HepG2 (cell line): Measurements from ENCODE around the gene TRIM36. TPM values are rescaled to one million over a fixed set of nuclear protein-coding genes. Genes with fewer than 3 reads are reported as not detected.

Experiments used
- ATAC-seq: fragments of 200-7000 bp; cut with Tn5 transposase; 3 replicates; pipeline ENCODE4 v1.9.1; 2020; ENCODE audit warnings: mild to moderate bottlenecking, moderate library complexity
- BruUV-seq: library from RNA; stranded (reverse); fragments of 400-500 nt; replicated peaks from 2 replicates; lab custom pipeline; 2021; lab: Mats Ljungman, UMichigan
- CTCF ChIA-PET: fragments of 300-600 bp; formaldehyde crosslinking; extraction: SDS; loops from one replicate; lab custom pipeline; 2021; ENCODE audit warnings: low total read pairs, inconsistent platforms, low intra/inter-chr PET ratio; lab: Yijun Ruan, JAX
- POLR2A ChIA-PET: fragments of 350-600 bp; sonication (Branson Sonifier 250); formaldehyde crosslinking; loops from one replicate; lab custom pipeline; 2020; ENCODE audit warnings: antibody characterized with exemption, inconsistent platforms; lab: Yijun Ruan, JAX
- DNase-seq: peaks from one replicate; pipeline ENCODE4 v3.0.0-alpha.2; 2015; ENCODE audit warnings: low spot score
- FAIRE-seq: peaks from 3 replicates; lab custom pipeline; 2011; peaks lifted over from hg19 to GRCh38; lab: Jason Lieb, UNC
- H2AFZ ChIP-seq: one replicate; pipeline ENCODE4 v1.6.1; 2011; ENCODE audit warnings: low read length, inconsistent platforms
- H3K27ac ChIP-seq: fragments of 300-600 bp; 3 replicates; pipeline ENCODE4 v1.8.0; 2011; ENCODE audit warnings: mixed run types, mild to moderate bottlenecking, mixed read lengths, low read length, inconsistent platforms; ENCODE audit not compliant: insufficient read depth; ENCODE audit errors: extremely low read length
- H3K27me3 ChIP-seq, 2 experiments: fragments of 200-600 bp in 1 of 2; 2 replicates in 1 of 2; 3 replicates in 1 of 2; pipeline versions ENCODE4 v1.6.0 to v1.8.0; 2011; ENCODE audit warnings: low read length in 2 of 2, mild to moderate bottlenecking in 2 of 2, moderate library complexity in 2 of 2, inconsistent platforms in 1 of 2; ENCODE audit not compliant: insufficient read depth in 2 of 2, control insufficient read depth in 1 of 2
- H3K36me3 ChIP-seq, 2 experiments: fragments of 200-600 bp in 1 of 2; replicated peaks in 1 of 2; 2 replicates in 1 of 2; 3 replicates in 1 of 2; pipeline versions ENCODE4 v1.5.1 to v1.8.0; 2011; ENCODE audit warnings: low read length in 2 of 2, inconsistent platforms in 1 of 2; ENCODE audit not compliant: insufficient read depth in 2 of 2, control insufficient read depth in 1 of 2
- H3K4me1 ChIP-seq: 2 replicates; pipeline ENCODE4 v1.5.1; 2012; ENCODE audit warnings: low read length, inconsistent platforms; ENCODE audit not compliant: insufficient read depth
- H3K4me2 ChIP-seq: 2 replicates; pipeline ENCODE4 v1.6.0; 2011; ENCODE audit warnings: low read depth, low read length, inconsistent platforms
- H3K4me3 ChIP-seq, 3 experiments: fragments of 200-600 bp in 1 of 3; sonication (generic), shearing (Covaris generic) in 1 of 3; replicated peaks in 1 of 3; 2 replicates each; pipeline ENCODE4 v1.5.1; 2011 to 2016; ENCODE audit warnings: low read length in 3 of 3, inconsistent platforms in 2 of 3, low read depth in 2 of 3, mild to moderate bottlenecking in 2 of 3, control low read depth in 1 of 3, mixed read lengths in 1 of 3; ENCODE audit not compliant: insufficient read depth in 1 of 3
- H3K79me2 ChIP-seq: one replicate; pipeline ENCODE4 v1.6.1; 2011; ENCODE audit warnings: low read length, inconsistent platforms; ENCODE audit not compliant: insufficient read depth
- H3K9ac ChIP-seq: 2 replicates; pipeline ENCODE4 v1.6.0; 2011; ENCODE audit warnings: mild to moderate bottlenecking, low read depth, low read length, inconsistent platforms; ENCODE audit not compliant: insufficient read depth
- H3K9me3 ChIP-seq: 2 replicates; pipeline ENCODE4 v1.5.1; 2012; ENCODE audit warnings: mild to moderate bottlenecking, low read length
- H4K20me1 ChIP-seq: 2 replicates; pipeline ENCODE4 v1.6.0; 2011; ENCODE audit warnings: inconsistent platforms, mild to moderate bottlenecking, low read length, moderate library complexity; ENCODE audit not compliant: insufficient read depth
- ATF3 ChIP-seq: sonication (generic); formaldehyde crosslinking; IDR thresholded peaks from 2 replicates; pipeline ENCODE4 v1.4.0; 2020; ENCODE audit warnings: missing genetic modification reagents
- CBX2 ChIP-seq, 2 experiments: fragments of 200-600 bp in 1 of 2; sonication (generic); formaldehyde crosslinking in 1 of 2; IDR thresholded peaks; 2 replicates each; pipeline versions ENCODE4 v1.7.0 to v1.8.1; 2018 to 2022; ENCODE audit warnings: low read depth in 2 of 2, low read length in 1 of 2, mild to moderate bottlenecking in 1 of 2, missing genetic modification reagents in 1 of 2
- EED ChIP-seq: sonication (generic); formaldehyde crosslinking; IDR thresholded peaks from 2 replicates; pipeline ENCODE4 v1.5.0; 2020; ENCODE audit warnings: mild to moderate bottlenecking, missing genetic modification reagents
- ELK4 ChIP-seq: sonication (generic); formaldehyde crosslinking; IDR thresholded peaks from 2 replicates; pipeline ENCODE4 v1.9.0; 2021; ENCODE audit warnings: missing genetic modification reagents, borderline replicate concordance
- FOXK1 ChIP-seq: sonication (generic); formaldehyde crosslinking; IDR thresholded peaks from 2 replicates; pipeline ENCODE4 v1.4.0; 2020; ENCODE audit warnings: low read depth, missing genetic modification reagents, borderline replicate concordance
- GMEB1 ChIP-seq: sonication (generic); formaldehyde crosslinking; IDR thresholded peaks from 2 replicates; pipeline ENCODE4 v1.5.1; 2020; ENCODE audit warnings: missing genetic modification reagents, mild to moderate bottlenecking, borderline replicate concordance
- HMGXB4 ChIP-seq, 2 experiments: sonication (generic) in 1 of 2; formaldehyde crosslinking in 1 of 2; IDR thresholded peaks; 2 replicates each; pipeline versions ENCODE4 v1.4.0 to v1.6.1; 2018 to 2020; ENCODE audit warnings: missing genetic modification reagents in 2 of 2, borderline replicate concordance in 1 of 2, low read depth in 1 of 2, mild to moderate bottlenecking in 1 of 2, missing biosample characterization in 1 of 2
- IRF2 ChIP-seq: IDR thresholded peaks from 2 replicates; pipeline ENCODE4 v1.6.1; 2018; ENCODE audit warnings: missing genetic modification reagents, missing compliant biosample characterization
- MXD4 ChIP-seq: IDR thresholded peaks from 2 replicates; pipeline ENCODE4 v1.6.1; 2016; ENCODE audit warnings: mild to moderate bottlenecking, missing biosample characterization, missing genetic modification reagents
- NFATC3 ChIP-seq: sonication (generic); formaldehyde crosslinking; IDR thresholded peaks from 2 replicates; pipeline ENCODE4 v1.5.1; 2020; ENCODE audit warnings: mild to moderate bottlenecking, missing genetic modification reagents
- NR2F6 ChIP-seq, 2 experiments: IDR thresholded peaks; 2 replicates each; pipeline ENCODE4 v1.6.1; 2016; ENCODE audit warnings: antibody characterized with exemption in 1 of 2, mild to moderate bottlenecking in 1 of 2
- SRF ChIP-seq: IDR thresholded peaks from 2 replicates; pipeline ENCODE4 v1.6.1; 2011; ENCODE audit warnings: mild to moderate bottlenecking, low read depth, low read length, moderate library complexity
- SRSF4 ChIP-seq: fragments of 200-400 bp; formaldehyde crosslinking; IDR thresholded peaks from one replicate; pipeline ENCODE4 v1.6.1; 2018; ENCODE audit warnings: mild to moderate bottlenecking, low read depth, low read length, moderate library complexity; ENCODE audit not compliant: poor library complexity, severe bottlenecking
- ZBTB25 ChIP-seq: IDR thresholded peaks from 2 replicates; pipeline ENCODE4 v1.6.1; 2018; ENCODE audit warnings: missing genetic modification reagents
- ZFP37 ChIP-seq: sonication (generic); formaldehyde crosslinking; IDR thresholded peaks from 2 replicates; pipeline ENCODE4 v1.4.0; 2020; ENCODE audit warnings: missing genetic modification reagents, borderline replicate concordance
- ZNF124 ChIP-seq: sonication (generic); formaldehyde crosslinking; IDR thresholded peaks from 2 replicates; pipeline ENCODE4 v1.4.0; 2020; ENCODE audit warnings: missing genetic modification reagents
- ZNF562 ChIP-seq: sonication (generic); formaldehyde crosslinking; IDR thresholded peaks from 2 replicates; pipeline ENCODE4 v1.8.0; 2022; ENCODE audit warnings: missing genetic modification reagents, borderline replicate concordance
- WGBS: methylation state at CpG from one replicate; pipeline ENCODE4 v1.1.6; 2017; ENCODE audit warnings: low lambda C conversion rate; 5-methylcytosine and 5-hydroxymethylcytosine counted together
- in situ Hi-C: cut with HindIII; loops from 2 replicates; pipeline ENCODE4 v1.10.0; 2017; ENCODE audit warnings: low pct_unique_long_range_greater_than_20kb; ENCODE audit not compliant: extremely low pct_ligation_motif_present
- intact Hi-C: fragments of 100-400 bp; cut with micrococcal nuclease; formaldehyde crosslinking; loops from one replicate; pipeline ENCODE4 v1.10.0; 2022; ENCODE audit not compliant: unreplicated experiment
- polyA plus RNA-seq, 8 experiments: library from polyadenylated mRNA; depleted of rRNA in 3 of 8; stranded (reverse) in 7 of 8; unstranded in 1 of 8; fragments of >200 nt; fragmentation: Illumina TruSeq in 4 of 8; extraction: Trizol in 4 of 8; gene quantifications; 2 replicates each; pipeline versions ENCODE4 v1.2.1 to v1.2.3, GENCODE V29; 2011 to 2016; ENCODE audit warnings: low read depth in 4 of 8, missing spikeins in 1 of 8, mixed read lengths in 1 of 8; ENCODE audit not compliant: insufficient read depth in 1 of 8
- total RNA-seq, 5 experiments: library from RNA; depleted of rRNA; stranded (reverse); fragments of >200 nt; fragmentation: Illumina TruSeq; extraction: Trizol; gene quantifications; 2 replicates each; pipeline ENCODE4 v1.2.3, GENCODE V29; 2016; ENCODE audit warnings: low read depth in 1 of 5

TRIM36 gene
- total and polyA plus RNA-seq, 2 of the 13 experiments (the other 11 are each of a cell fraction or from before 2014, with no cell fraction given), result 1.7 to 2.4 TPM

- Histone ChIP-seq H3K9me3 (no peaks in the 10 kb centered on the region), H4K20me1 (no peaks in the 10 kb centered on the region), H3K27ac (no peak overlapping the region), H3K27me3 (no peaks in the 10 kb centered on the region), H3K79me2 (no peaks in the 10 kb centered on the region), H3K9ac (no peak overlapping the region), H3K36me3 (no peaks in the 10 kb centered on the region), H3K4me3 (no peak overlapping the region), H3K4me1 (no peaks in the 10 kb centered on the region), H3K4me2 (no peak overlapping the region), H2AFZ (no peak overlapping the region)
- in situ Hi-C loops (no loop called here), intact Hi-C loops (no loop called here)
- 89% methylated on average over 2 of the region's 2 CpGs for WGBS
- ATAC-seq (no peak), DNase-seq (no peak), FAIRE-seq (no peak)
- BruUV-seq, result no TSS peak
- POLR2A ChIA-PET, result no interaction called here
- no peak for TF ChIP-seq NR2F6 (IDR thresholded peaks at IDR 0.05)
- TF ChIP-seq NR2F6 (CRISPR knock-in tag; IDR thresholded peaks at IDR 0.05), result no peak
- TF ChIP-seq ZNF562, result no peak
- TF ChIP-seq NFATC3 (CRISPR knock-in tag), result no peak
- no peak for TF ChIP-seq HMGXB4 (CRISPR knock-in tag; IDR thresholded peaks at IDR 0.05; ENCODE audit: borderline replicate concordance in 1 of 2, low read depth in 1 of 2)
- TF ChIP-seq IRF2, result no peak
- no peak for TF ChIP-seq ELK4 (CRISPR knock-in tag)
- no peak for TF ChIP-seq EED (CRISPR knock-in tag)
- no peak for TF ChIP-seq GMEB1 (CRISPR knock-in tag)
- no peak for TF ChIP-seq MXD4
- TF ChIP-seq ZNF124 (CRISPR knock-in tag), result no peak
- no peak for TF ChIP-seq ZBTB25 (CRISPR knock-in tag)
- no peak for TF ChIP-seq ATF3 (CRISPR knock-in tag)
- no peak for TF ChIP-seq ZFP37
- TF ChIP-seq CBX2 (IDR thresholded peaks at IDR 0.05; ENCODE audit: low read depth, low read length), result no peak
- TF ChIP-seq CBX2 (CRISPR knock-in tag; IDR thresholded peaks at IDR 0.05; ENCODE audit: low read depth), result no peak
- no peak for TF ChIP-seq SRSF4
- no peak for TF ChIP-seq SRF
- TF ChIP-seq FOXK1 (CRISPR knock-in tag), result no peak
- CTCF ChIA-PET, result no interaction called here
Measured at GRCh38 chr5:115132465-115132864, 37.2 kb downstream of the TRIM36 start.
